Epithelial cell of proximal tubule (primary cell): ENCODE data around the gene PDPK1. TPM values are rescaled to one million over a fixed set of nuclear protein-coding genes. Genes with fewer than 3 reads are reported as not detected.
"Not testable (repeated sequence)": the region's sequence is repeated elsewhere in the genome, so short reads cannot be mapped to it uniquely, and the experiment has no call there.

ENCODE experiments used
- DNase-seq: peaks from one replicate; pipeline ENCODE4 v3.0.0-alpha.2; 2011; ENCODE audit warnings: low read depth
- H3K4me3 ChIP-seq: 2 replicates; pipeline ENCODE4 v1.5.1; 2011; ENCODE audit warnings: low read depth, mild to moderate bottlenecking, low read length
- total RNA-seq: library from RNA; depleted of rRNA; stranded (reverse); fragments of >200 nt; gene quantifications from 2 replicates; pipeline ENCODE4 v1.2.3, GENCODE V29; 2015
- TF ChIP-seq, protein P1 (sequence below): conservative IDR thresholded peaks from 2 replicates; pipeline ENCODE4 v1.5.1; 2012; ENCODE audit warnings: low read depth, mild to moderate bottlenecking, low read length

PDPK1 gene
- total RNA-seq, 1 donor from 2014 or later: 16.5 TPM

DNA sequence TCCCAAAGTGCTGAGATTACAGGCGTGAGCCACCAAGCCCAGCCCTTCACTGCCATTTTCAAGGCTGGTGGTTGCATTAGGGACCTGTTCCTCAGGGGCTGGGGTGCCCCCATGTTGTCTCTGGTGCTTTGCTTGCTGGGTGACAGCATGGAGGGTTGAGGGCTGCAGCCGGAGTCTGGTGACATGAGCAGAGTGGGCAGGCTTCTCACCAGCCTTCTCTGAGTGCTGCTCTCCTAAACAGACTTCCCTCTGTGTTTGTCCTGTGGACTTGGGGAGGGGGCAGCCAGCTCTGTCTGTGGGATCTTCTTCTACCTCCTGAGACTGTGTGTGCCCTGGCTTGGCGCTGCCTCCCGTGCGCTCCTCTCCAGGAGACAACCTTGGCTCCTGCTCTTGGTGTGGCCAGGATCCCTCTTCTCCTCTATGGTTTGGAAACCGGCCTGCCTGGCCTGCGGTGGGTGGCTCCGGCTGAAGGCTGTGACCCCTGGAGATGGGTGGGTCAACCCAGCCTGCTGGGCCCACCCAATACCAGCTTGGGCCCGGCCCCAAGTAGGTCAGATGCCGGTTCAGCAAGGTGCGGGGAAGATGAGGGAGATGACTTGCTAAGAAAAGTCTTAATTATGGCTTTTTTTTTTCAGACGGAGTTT lies 72.1 kb downstream of the PDPK1 start:
- no peak for DNase-seq
- no peak overlapping the region for H3K4me3 ChIP-seq
- TF ChIP-seq, protein P1, sequence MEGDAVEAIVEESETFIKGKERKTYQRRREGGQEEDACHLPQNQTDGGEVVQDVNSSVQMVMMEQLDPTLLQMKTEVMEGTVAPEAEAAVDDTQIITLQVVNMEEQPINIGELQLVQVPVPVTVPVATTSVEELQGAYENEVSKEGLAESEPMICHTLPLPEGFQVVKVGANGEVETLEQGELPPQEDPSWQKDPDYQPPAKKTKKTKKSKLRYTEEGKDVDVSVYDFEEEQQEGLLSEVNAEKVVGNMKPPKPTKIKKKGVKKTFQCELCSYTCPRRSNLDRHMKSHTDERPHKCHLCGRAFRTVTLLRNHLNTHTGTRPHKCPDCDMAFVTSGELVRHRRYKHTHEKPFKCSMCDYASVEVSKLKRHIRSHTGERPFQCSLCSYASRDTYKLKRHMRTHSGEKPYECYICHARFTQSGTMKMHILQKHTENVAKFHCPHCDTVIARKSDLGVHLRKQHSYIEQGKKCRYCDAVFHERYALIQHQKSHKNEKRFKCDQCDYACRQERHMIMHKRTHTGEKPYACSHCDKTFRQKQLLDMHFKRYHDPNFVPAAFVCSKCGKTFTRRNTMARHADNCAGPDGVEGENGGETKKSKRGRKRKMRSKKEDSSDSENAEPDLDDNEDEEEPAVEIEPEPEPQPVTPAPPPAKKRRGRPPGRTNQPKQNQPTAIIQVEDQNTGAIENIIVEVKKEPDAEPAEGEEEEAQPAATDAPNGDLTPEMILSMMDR: no peak

GRCh38 chr16:2610781-2611498 lies 73.1 kb downstream of the PDPK1 start:
- no peak for DNase-seq
- TF ChIP-seq, protein P1: no peak

DNA sequence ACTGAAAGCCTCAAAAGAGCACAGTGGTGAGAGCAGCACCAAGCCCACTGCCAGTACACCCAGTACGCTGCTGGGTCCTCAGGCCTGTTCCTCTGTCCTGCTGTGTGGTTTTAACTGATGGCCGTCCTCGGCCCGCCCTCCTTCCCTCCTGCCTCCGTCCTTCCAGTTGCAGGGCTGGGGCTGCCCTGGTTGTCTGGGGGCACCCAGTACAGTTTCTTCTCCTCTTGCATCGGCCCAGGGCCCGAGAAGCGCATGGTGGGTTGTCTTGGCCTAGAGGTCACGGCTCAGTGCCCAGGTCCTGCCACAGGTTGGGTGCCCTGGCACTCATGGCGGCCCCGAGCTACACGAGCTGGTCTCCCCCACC lies 73.7 kb downstream of the PDPK1 start:
- H3K4me3 ChIP-seq: no peak overlapping the region

More at GRCh38 chr16:2610781-2611498, 73.1 kb downstream of the PDPK1 start:
- no peak overlapping the region for H3K4me3 ChIP-seq

GRCh38 chr16:2611877-2612276 lies 74.1 kb downstream of the PDPK1 start:
- H3K4me3 ChIP-seq, DNase-seq: not testable (repeated sequence)

More for the DNA sequence above, 73.7 kb downstream of the PDPK1 start:
- DNase-seq: no peak
- TF ChIP-seq, protein P1: no peak

DNA sequence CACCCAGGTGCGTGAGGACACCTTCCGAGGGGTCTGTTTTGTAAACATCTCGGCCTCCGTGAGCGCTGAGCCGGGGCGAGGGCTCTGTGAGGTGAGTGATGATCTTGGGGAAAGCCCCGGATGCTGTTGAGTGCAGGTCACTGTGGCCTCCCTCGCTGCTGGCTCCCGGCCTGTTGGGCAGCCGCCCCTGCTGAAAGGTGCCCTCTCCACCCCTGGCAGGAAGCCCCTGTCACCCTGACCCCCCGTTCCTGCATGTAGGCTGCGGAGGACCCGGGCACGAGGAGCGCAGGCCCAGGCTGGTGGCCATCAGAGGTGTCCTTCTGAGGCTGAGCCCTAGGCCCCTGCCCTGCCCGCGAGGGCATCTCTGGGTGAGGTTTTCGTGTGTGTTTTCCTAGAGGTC lies 75.4 kb downstream of the PDPK1 start:
- DNase-seq, H3K4me3 ChIP-seq: not testable (repeated sequence)

- TF ChIP-seq, protein P1: no peak
- H3K4me3 ChIP-seq: no peak overlapping the region
- no peak for DNase-seq
Observed at GRCh38 chr16:2614761-2615191, 77.0 kb downstream of the PDPK1 start.

GRCh38 chr16:2618964-2619363 lies 81.1 kb downstream of the PDPK1 start:
- H3K4me3 ChIP-seq, DNase-seq: not testable (repeated sequence)

- DNase-seq: not testable (repeated sequence)
Observed at GRCh38 chr16:2619628-2620027, 81.8 kb downstream of the PDPK1 start.

DNA sequence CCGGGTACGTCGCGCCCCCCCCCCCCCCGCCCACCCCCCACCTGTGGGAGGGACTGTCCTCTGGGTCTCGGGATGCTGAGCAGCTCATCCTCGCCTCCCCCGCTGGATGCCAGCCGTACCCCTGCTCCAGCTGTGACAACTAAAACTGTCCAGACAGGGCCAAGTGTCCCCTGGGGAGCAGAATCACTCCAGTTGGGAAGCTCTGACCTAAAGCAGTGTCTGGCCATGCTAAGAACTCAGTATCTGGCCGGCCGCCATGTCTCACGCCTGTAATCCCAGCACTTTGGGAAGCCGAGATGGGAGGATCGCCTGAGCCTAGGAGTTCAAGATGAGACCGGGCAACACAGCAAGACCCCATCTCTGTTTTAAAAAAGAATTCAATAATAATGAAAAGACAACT lies 83.0 kb downstream of the PDPK1 start:
- not testable (repeated sequence) for DNase-seq, H3K4me3 ChIP-seq

More at GRCh38 chr16:2619628-2620027, 81.8 kb downstream of the PDPK1 start:
- H3K4me3 ChIP-seq: not testable (repeated sequence)

DNA sequence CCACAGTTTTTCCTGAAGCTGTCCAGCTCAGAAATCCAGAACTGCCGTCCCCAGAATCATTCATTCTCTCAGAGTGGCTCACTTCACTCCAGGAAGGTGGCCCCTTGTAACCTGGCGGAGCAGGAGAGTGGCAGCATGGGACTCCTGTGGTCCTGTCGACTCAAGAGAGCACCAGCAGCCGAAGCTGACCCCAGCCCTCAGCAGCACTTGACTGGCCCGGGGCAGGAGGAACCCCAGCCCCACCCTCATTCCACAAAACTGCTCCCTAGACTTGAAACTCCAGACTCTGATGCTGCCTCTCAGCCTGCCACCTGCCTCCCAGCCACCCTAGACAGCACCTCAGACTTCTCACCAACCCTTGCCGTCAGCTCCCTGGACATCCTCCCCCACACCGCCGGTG lies 83.6 kb downstream of the PDPK1 start:
- DNase-seq, H3K4me3 ChIP-seq: not testable (repeated sequence)

GRCh38 chr16:2627075-2627474 lies 89.3 kb downstream of the PDPK1 start:
- not testable (repeated sequence) for DNase-seq, H3K4me3 ChIP-seq

DNA sequence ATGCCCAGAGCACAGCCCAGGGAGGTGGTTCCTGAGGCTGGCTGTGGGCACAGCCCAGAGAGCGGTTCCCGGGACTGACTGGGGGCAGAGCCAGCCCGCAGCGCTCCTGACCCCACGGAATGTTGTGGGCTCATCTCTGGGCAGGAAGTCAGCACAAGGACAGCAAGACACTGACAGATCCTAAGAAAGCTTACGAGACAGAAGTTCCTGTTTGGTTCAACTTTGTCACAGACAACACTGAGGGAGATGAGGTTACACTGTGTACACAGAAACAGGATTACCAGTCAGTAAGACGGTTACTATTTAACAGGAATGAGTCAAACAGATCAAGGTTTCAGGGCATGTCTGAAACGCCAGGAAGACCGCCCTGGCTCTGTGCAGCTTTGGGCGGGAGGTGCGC lies 93.4 kb downstream of the PDPK1 start:
- DNase-seq, H3K4me3 ChIP-seq: not testable (repeated sequence)

DNA sequence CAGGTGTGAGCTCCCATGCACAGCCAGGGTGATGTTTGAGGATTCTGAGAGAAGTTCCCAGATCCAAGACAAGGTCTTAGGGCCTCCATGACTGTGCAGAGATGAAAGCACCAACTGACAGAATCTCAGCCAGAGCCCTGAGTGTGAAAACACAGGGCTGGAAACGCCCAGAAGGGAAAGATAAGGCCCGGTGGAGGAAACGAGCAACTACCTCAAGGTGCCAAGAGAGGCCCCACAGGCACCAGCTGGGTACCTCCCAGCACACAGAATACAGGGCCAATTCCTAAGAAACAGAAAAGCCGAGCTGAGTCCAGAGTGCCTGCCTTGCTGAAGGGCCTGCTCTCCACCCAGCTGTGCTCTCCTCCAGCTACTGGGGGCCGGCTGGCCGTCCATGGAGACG lies 94.5 kb downstream of the PDPK1 start:
- not testable (repeated sequence) for H3K4me3 ChIP-seq, DNase-seq

GRCh38 chr16:2639071-2639721 lies 101.4 kb downstream of the PDPK1 start:
- not testable (repeated sequence) for H3K4me3 ChIP-seq, DNase-seq
